OCI-LY1 (cell line): ENCODE measurements around the gene ULK4.
"Not testable (repeated sequence)": the region's sequence is repeated elsewhere in the genome, so short reads cannot be mapped to it uniquely, and the experiment has no call there.

Source experiments
- H2AFZ ChIP-seq: fragments of 200-600 bp; sonication (generic), shearing (Covaris generic); 2 replicates; pipeline ENCODE4 v1.6.0; 2014; ENCODE audit warnings: antibody characterized with exemption, mild to moderate bottlenecking, low read length
- H3F3A ChIP-seq: fragments of 200-600 bp; sonication (generic), shearing (Covaris generic); 2 replicates; pipeline ENCODE4 v1.6.0; 2014; ENCODE audit warnings: mild to moderate bottlenecking, antibody characterized with exemption, low read length, moderate library complexity; ENCODE audit not compliant: insufficient read depth
- H3K27ac ChIP-seq: fragments of 200-600 bp; sonication (generic); 2 replicates; pipeline ENCODE4 v1.5.1; 2014; ENCODE audit warnings: low read length, mixed run types, mild to moderate bottlenecking, low read depth; ENCODE audit not compliant: poor library complexity, severe bottlenecking
- H3K27me3 ChIP-seq: fragments of 200-600 bp; sonication (generic); 2 replicates; pipeline ENCODE4 v1.6.0; 2014; ENCODE audit warnings: antibody characterized with exemption, mild to moderate bottlenecking, low read length, moderate library complexity; ENCODE audit not compliant: insufficient read depth
- H3K36me3 ChIP-seq: fragments of 200-600 bp; sonication (generic); 2 replicates; pipeline ENCODE4 v1.6.1; 2014; ENCODE audit warnings: mild to moderate bottlenecking, antibody characterized with exemption, low read length, moderate library complexity, mixed read lengths; ENCODE audit not compliant: insufficient read depth
- H3K4me1 ChIP-seq: fragments of 200-600 bp; sonication (generic); 2 replicates; pipeline ENCODE4 v1.5.1; 2014; ENCODE audit warnings: mild to moderate bottlenecking, low read length, moderate library complexity; ENCODE audit not compliant: insufficient read depth, severe bottlenecking
- H3K4me2 ChIP-seq: fragments of 200-600 bp; sonication (generic), shearing (Covaris generic); 2 replicates; pipeline ENCODE4 v1.6.1; 2014; ENCODE audit warnings: low read length
- H3K4me3 ChIP-seq: fragments of 200-600 bp; sonication (generic); 2 replicates; pipeline ENCODE4 v1.5.1; 2014; ENCODE audit warnings: low read length, low read depth, mild to moderate bottlenecking, mixed read lengths; ENCODE audit not compliant: poor library complexity, severe bottlenecking
- H3K79me2 ChIP-seq: fragments of 200-600 bp; shearing (Covaris generic); 2 replicates; pipeline ENCODE4 v1.6.1; 2016; ENCODE audit warnings: mixed run types, low read length, mixed read lengths; ENCODE audit not compliant: insufficient read depth
- H3K9ac ChIP-seq: fragments of 200-600 bp; sonication (generic), shearing (Covaris generic); 2 replicates; pipeline ENCODE4 v1.6.1; 2014; ENCODE audit warnings: mild to moderate bottlenecking, low read length, mixed read lengths
- H3K9me2 ChIP-seq: fragments of 200-600 bp; sonication (generic), shearing (Covaris generic); 2 replicates; pipeline ENCODE4 v1.6.1; 2014; ENCODE audit warnings: low read depth, mild to moderate bottlenecking, low read length, mixed read lengths
- H3K9me3 ChIP-seq: fragments of 200-600 bp; shearing (Covaris generic); 2 replicates; pipeline ENCODE4 v1.6.1; 2014; ENCODE audit warnings: low read length, mixed read lengths
- H4K20me1 ChIP-seq: fragments of 200-600 bp; sonication (generic), shearing (Covaris generic); 2 replicates; pipeline ENCODE4 v1.6.0; 2016; ENCODE audit warnings: mild to moderate bottlenecking, low read length; ENCODE audit not compliant: insufficient read depth
- EZH2 ChIP-seq: fragments of 200-600 bp; sonication (generic), shearing (Covaris generic); IDR thresholded peaks from 2 replicates; pipeline ENCODE4 v1.8.0; 2017; ENCODE audit warnings: borderline replicate concordance, mixed run types, mild to moderate bottlenecking, antibody characterized with exemption, low read length, moderate library complexity, mixed read lengths
- TF ChIP-seq, protein P1 (sequence below): fragments of 200-600 bp; sonication (generic), shearing (Covaris generic); IDR thresholded peaks from 2 replicates; pipeline ENCODE4 v1.5.1; 2017; ENCODE audit warnings: mild to moderate bottlenecking, antibody characterized with exemption, low read length, moderate library complexity, mixed read lengths

The ULK4 gene

DNA sequence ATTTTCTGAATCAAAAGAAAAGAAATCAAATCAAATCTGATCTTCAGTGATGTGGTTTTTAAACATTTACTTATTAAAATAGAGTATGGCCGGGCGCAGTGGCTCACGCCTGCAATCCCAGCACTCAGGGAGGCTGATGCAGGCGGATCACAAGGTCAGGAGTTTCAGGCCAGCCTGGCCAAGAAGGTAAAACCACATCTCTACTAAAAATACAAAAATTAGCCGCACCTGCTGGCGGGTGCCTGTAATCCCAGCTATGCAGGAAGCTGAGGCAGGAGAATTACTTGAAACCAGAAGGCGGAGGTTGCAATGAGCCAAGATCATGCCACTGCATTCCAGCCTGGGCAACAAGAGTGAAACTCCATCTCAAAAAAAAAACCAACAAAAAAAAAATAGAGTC is 169.1 kb downstream of the ULK4 start:
- H4K20me1 ChIP-seq: no peaks in the 10 kb centered on the region
- no peak overlapping the region for H3K27ac ChIP-seq
- no peak for TF ChIP-seq EZH2
- TF ChIP-seq, protein P1, sequence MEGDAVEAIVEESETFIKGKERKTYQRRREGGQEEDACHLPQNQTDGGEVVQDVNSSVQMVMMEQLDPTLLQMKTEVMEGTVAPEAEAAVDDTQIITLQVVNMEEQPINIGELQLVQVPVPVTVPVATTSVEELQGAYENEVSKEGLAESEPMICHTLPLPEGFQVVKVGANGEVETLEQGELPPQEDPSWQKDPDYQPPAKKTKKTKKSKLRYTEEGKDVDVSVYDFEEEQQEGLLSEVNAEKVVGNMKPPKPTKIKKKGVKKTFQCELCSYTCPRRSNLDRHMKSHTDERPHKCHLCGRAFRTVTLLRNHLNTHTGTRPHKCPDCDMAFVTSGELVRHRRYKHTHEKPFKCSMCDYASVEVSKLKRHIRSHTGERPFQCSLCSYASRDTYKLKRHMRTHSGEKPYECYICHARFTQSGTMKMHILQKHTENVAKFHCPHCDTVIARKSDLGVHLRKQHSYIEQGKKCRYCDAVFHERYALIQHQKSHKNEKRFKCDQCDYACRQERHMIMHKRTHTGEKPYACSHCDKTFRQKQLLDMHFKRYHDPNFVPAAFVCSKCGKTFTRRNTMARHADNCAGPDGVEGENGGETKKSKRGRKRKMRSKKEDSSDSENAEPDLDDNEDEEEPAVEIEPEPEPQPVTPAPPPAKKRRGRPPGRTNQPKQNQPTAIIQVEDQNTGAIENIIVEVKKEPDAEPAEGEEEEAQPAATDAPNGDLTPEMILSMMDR: no peak
- H3K4me1 ChIP-seq: no peaks in the 10 kb centered on the region
- no peak overlapping the region for H3K4me3 ChIP-seq
- H3K4me2 ChIP-seq: no peak overlapping the region
- H3K27me3 ChIP-seq: no peaks in the 10 kb centered on the region
- H2AFZ ChIP-seq: no peak overlapping the region
- no peaks in the 10 kb centered on the region for H3K79me2 ChIP-seq
- H3K9me2 ChIP-seq: no peaks in the 10 kb centered on the region
- no peaks in the 10 kb centered on the region for H3K36me3 ChIP-seq
- H3K9me3 ChIP-seq: no peaks in the 10 kb centered on the region
- no peak overlapping the region for H3K9ac ChIP-seq
- no peaks in the 10 kb centered on the region for H3F3A ChIP-seq

DNA sequence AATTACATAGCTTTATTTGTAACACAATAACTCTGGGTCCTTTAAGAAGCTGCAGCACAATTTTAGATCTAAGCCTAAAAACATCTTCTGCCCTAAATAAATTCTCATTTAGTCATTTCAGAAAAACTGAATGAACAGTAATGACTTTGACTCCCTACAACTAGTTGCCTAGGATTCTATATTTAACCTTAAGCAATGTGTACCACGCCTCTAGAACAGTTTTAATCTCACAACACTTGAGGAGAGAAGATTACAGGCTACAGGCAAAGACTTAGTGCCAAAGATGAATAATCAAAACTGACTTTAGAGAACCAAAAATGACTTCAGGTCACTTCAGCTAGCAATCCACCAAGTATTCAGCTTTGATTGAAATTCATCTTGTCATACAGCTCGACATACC is 192.8 kb downstream of the ULK4 start:
- H3K9me2 ChIP-seq: no peaks in the 10 kb centered on the region
- no peaks in the 10 kb centered on the region for H3K4me1 ChIP-seq
- no peaks in the 10 kb centered on the region for H3K9me3 ChIP-seq
- H3K27ac ChIP-seq: no peak overlapping the region
- no peak overlapping the region for H2AFZ ChIP-seq
- no peaks in the 10 kb centered on the region for H3F3A ChIP-seq
- no peaks in the 10 kb centered on the region for H3K79me2 ChIP-seq
- H3K36me3 ChIP-seq: no peaks in the 10 kb centered on the region
- H3K4me3 ChIP-seq: no peak overlapping the region
- no peaks in the 10 kb centered on the region for H3K27me3 ChIP-seq
- TF ChIP-seq, protein P1: no peak
- TF ChIP-seq EZH2: no peak
- no peak overlapping the region for H3K9ac ChIP-seq
- H3K4me2 ChIP-seq: no peak overlapping the region
- H4K20me1 ChIP-seq: no peaks in the 10 kb centered on the region

DNA sequence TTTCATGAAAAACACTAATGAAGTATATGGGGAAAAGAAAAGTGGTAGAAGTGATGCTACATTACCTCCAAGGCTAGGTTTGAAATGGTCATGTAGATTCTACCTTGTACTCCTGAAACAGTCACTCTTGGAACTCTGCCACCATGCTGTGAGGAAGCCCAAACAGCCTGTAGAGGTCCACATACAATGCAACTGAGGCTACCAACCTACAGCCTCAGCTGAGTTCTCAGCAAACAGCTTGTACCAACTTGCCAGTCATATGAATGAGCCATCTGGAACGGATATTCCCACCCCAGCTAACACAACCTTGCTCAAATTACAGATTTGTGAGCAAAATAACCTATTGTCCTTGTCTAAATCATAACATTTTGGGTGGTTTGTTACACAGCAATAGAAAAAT is 193.5 kb downstream of the ULK4 start:
- Histone ChIP-seq H3K27me3 (no peaks in the 10 kb centered on the region), H4K20me1 (no peaks in the 10 kb centered on the region), H3K9ac (no peak overlapping the region), H3K79me2 (no peaks in the 10 kb centered on the region), H3K4me1 (no peaks in the 10 kb centered on the region), H3K9me2 (no peaks in the 10 kb centered on the region), H3K4me3 (no peak overlapping the region), H3K36me3 (no peaks in the 10 kb centered on the region), H3K4me2 (no peak overlapping the region), H2AFZ (no peak overlapping the region), H3K9me3 (no peaks in the 10 kb centered on the region), H3F3A (no peaks in the 10 kb centered on the region), H3K27ac (no peak overlapping the region)
- TF ChIP-seq EZH2: no peak
- TF ChIP-seq, protein P1: no peak

DNA sequence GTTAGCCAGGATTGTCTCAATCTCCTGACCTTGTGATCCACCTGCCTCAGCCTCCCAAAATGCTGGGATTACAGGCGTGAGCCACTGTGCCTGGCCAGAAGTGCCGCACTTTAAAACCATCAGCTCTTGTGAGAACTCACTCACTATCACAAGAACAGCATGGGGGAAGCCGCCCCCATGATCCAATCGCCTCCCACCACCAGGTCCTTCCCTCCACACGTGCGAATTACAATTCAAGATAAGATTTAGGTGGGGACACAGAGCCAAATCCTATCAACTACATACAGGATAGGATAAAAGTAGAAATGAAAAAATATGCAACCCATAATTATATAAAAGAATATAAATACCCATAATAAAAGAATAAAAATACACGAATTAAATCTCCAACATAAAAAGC is 199.0 kb downstream of the ULK4 start:
- H3K4me1 ChIP-seq, H3K36me3 ChIP-seq, H3K9me3 ChIP-seq, H3K9me2 ChIP-seq, H3K27ac ChIP-seq, H2AFZ ChIP-seq, H4K20me1 ChIP-seq, H3K9ac ChIP-seq, H3K79me2 ChIP-seq, H3K4me2 ChIP-seq, H3K4me3 ChIP-seq, H3F3A ChIP-seq, H3K27me3 ChIP-seq: not testable (repeated sequence)
